Spleen (tissue), 7 donors: ENCODE measurements around the gene NLGN1.
"Not testable (repeated sequence)": the region's sequence is repeated elsewhere in the genome, so short reads cannot be mapped to it uniquely, and the experiment has no call there.

Source experiments
- CTCF ChIP-seq, 11 experiments: fragments of 200-600 bp in 7 of 11; fragments of 450-650 bp in 4 of 11; sonication (generic) in 4 of 11; IDR thresholded peaks in 8 of 11; conservative IDR thresholded peaks in 3 of 11; 1 replicate in 7 of 11; 2 replicates in 4 of 11; pipeline versions ENCODE4 v1.4.0 to v1.8.0; 2016 to 2021; ENCODE audit warnings: antibody characterized with exemption in 11 of 11, inconsistent platforms in 4 of 11, mild to moderate bottlenecking in 1 of 11
- POLR2AphosphoS5 ChIP-seq, 3 donors: sonication (generic); formaldehyde crosslinking; IDR thresholded peaks; one replicate each; pipeline ENCODE4 v1.5.1; 2017; ENCODE audit warnings: antibody characterized with exemption in 3 of 3
- donor health status: DM: no; HTN: no; CAD: no; lungs with moderate emphysema.
- donor health status: DM: no; HTN: no; CAD: no.
- donor health status: DM: no; HTN: no; CAD: no.

- TF ChIP-seq CTCF (IDR thresholded peaks at IDR 0.05 in 8 of 11, conservative IDR thresholded peaks at IDR 0.05 in 3 of 11); POLR2AphosphoS5 (IDR thresholded peaks at IDR 0.05): not testable (repeated sequence)
Observed at GRCh38 chr3:173353137-173353536, 44.4 kb upstream of the NLGN1 start.
